ENCODE data around the gene ITGB2.
"Not testable (repeated sequence)": the region's sequence is repeated elsewhere in the genome, so short reads cannot be mapped to it uniquely, and the experiment has no call there.

Gene ITGB2

DNA sequence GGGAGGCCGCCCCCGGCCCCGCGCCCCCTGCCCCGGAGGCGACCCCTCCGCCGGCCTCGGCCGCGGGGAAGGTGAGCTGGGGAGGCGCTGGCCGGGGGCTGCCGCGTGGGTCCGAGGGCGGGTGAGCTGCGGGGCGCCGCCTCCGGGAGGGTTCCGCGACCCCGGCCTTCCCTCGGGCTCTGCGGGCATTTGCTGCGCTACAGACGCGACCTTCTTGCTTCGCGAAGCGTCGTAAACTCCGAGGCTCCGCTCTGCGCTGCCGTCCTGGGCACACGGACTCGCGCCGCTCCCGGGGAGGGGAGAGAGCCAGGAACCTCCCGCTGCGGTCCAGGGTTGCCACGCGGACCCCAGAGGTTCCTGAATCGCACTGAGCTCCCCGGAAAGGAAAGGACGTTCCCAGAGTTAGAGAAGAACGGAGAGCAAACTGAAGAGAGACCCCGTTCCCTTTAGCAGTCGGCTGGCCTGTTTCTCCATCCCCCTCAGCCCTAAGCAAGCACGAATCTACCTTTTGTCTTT, 19.5 kb upstream of the ITGB2 start:
- DNase-seq = no peak

DNA sequence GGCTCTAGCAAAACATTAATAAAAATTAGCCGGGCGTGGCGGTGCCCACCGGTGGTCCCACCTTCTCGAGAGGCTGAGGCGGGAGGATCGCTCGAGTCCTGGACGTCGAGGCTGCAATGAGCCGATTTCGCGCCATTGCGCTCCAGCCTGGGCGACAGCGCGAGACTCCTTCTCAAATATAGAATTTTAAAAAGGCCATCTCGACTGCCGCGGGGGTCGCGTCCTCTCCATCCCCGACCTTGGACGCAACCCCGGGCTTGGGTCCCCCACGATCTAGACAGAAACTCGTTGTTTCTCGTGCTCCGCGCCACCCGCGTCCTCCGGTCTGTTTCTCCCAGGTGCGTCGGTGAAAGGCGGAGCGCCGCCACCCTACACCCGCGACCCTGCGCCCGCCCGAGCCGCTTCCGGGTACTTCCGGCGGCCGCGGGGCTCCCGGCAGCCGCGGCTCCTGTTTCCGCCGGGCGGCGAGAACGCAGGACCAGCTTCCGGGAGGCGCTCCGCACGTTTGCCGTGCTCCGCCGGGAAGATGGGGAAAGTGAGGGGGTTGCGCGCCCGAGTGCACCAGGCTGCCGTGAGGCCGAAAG, 18.9 kb upstream of the ITGB2 start, which contains the start of gene SLX9:
Gene SLX9, plus strand, starts transcription at position 498 of the 584 bp plus-strand sequence. Its CDS starts 29 bp downstream, at position 527.
- DNase-seq = no peak

DNA sequence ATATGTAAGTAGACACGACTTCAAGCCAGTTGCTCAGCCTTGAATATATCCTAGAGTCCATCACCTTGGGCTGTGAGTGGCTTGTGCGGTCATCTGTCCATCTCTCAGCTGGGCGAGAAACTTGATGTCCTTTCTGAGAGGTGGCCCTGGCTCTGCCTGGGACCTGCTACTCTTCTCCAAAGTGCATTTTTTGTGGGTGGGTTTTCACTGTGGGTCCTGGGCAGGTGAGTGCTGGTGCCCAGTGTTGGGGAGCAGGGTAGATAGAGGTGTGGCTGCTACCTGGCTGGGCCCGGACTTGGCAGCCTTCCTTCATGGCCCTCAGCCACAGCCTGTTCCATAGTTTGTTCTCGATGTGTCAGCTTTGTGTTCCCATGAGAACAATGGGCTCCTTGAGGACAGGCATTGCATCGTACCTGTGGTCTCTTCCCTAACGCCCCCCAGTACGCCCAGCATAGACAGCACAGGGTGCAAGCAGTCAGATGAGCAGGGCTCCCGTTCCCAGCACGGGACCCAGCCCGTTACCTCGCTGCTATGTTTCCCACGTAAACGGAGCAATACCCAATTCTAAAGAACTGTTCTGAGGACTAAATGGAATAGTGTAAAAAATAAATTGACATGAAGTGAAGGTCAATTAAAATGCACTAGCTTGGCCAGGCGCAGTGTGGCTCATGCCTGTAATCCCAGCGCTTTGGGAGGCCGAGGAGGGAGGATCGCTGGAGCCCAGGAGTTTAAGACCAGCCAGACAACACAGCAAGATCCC, 18.3 kb upstream of the ITGB2 start:
- no peak for DNase-seq

- DNase-seq = no peak
These were observed 14.8 kb upstream of the ITGB2 start for GRCh38 chr21:44935533-44935927.

- DNase-seq = no peak
These were observed 14.3 kb upstream of the ITGB2 start for GRCh38 chr21:44934797-44935532.

DNA sequence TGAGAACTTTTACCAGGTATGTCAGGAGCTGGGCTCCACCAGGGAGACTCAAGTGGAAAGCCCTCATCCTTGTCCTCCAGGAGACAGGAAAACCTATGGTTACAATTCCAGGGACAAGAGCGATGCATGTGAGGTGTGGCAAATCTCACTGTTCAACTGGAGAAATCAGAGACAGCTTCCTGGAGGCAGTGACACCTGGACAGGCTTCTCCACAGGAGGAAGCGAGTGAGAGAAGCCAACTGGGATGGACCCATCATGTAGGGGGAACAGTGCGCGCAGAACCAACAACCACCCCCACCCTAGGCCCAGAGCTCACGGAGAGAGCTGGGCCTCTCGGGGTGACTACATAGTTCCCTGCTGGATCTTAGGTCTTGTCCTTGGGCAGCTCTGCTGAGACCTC, 13.6 kb upstream of the ITGB2 start:
- DNase-seq = no peak

DNA sequence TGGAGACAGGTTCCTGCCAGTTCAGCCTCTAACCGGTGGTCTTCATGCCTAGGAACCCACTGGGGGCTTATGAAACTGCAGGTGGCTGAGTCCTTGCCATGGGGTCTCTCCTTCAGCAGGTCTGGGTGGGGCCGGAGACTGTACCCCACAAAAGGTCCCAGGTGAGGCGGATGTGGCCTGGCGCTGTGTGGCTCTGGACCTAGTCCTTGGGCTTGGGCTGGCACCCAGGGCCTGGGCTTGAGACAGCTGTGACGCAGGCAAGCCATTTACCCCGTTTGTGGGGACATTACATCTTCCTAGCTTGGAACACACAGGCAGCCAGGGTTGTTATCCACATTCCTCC, 13.2 kb upstream of the ITGB2 start:
- DNase-seq = no peak

- DNase-seq = no peak
These were observed 12.7 kb upstream of the ITGB2 start for GRCh38 chr21:44933199-44933917.

DNA sequence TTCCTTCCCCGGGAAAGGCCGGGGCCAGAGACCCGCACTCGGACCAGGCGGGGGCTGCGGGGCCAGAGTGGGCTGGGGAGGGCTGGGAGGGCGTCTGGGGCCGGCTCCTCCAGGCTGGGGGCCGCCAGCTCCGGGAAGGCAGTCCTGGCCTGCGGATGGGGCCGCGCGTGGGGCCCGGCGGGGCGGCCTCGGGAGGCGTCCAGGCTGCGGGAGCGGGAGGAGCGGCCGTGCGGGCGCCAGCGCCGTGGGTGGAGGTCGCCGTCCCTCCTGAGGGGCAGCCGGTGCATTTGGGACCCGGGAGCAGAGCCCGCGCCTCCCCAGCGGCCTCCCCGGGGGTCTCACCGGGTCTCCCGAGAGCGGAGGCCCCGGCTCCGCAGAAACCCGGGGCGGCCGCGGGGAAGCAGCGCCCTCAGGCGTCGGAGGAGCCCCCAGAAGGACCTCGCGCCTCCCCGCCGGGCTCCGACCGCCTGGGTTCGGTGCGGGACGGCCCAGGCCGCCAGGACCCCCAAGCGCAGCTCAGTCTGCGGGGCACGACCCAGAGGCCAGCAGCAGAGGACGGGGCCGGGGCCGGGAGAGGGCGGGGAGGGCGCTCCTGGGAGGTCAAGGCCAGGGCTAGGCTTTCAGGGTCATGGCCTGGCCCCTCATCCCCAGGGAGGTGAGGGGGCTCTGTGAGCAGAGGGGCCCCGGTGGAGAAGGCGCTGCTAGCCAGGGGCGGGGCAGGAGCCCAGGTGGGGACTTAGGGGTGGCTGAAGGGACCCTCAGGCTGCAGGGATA, 11.9 kb upstream of the ITGB2 start:
- no peak for DNase-seq

DNA sequence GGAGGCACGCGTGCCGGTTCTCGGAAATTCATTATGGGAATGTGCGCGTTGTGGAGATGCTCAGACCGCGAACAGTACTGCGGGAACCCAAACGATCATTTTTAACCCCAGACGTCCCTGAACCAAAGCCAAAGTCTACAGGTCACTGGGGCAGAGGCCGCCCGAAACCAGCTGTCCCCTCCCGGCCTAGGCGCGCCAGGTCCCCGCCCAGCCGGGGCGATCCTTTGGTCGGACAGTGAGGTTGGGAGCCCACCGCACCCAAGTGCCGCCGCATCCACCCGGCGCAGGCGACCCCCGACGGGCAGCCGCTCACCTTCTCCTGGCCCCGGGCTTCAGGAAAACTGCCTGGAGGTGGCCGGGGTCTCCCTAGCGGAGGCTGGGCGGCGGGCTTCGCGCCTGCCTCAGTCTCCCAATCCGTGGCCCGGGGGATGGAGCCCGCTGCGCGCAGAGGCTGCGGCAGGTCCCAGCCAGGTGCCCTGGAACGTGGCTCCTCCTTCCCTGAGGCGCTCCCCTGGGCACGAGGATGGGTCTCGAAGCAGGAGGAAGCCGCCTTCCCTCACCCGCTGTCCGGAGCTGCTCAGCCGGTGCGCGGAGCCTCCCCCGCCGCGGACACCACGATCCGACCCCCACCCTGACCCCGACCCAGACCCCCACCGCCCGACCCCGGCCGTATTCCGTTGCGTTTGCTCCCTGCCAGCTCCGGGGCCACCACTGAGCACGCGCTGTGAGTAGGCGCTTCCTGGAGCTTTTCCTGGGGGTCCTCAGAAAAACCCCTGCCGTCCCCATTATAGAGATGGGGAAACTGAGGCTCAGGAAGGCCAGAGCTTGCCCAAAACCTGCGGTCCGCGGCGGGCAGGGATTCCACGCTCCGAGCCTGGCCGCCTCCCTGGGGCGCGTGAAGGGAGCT, 11.1 kb upstream of the ITGB2 start:
- DNase-seq = no peak

GRCh38 chr21:44931137-44931500, 10.4 kb upstream of the ITGB2 start:
- DNase-seq = no peak

DNA sequence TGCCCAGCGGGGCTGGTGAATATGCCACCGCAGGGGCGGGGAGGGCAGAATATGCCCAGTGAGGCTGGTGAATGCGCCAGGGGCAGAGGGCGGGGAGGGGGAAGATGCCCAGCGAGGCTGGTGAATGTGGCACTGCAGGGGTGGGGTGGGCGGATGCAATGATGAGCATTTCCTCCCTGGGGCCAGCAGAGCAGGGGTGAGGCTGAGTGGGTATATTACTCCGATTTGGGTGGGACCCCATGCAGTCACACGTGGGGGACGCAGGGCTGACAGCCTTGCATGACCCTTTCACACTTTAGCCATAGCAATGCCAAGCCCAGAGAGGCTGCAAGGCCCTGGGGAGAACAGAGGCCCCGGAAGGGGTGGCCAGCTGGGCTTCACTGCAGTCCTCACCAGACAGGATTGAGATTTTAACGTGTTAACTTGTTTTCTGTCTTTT, 9.9 kb upstream of the ITGB2 start:
- DNase-seq = no peak

- DNase-seq = no peak
These were observed 9.3 kb upstream of the ITGB2 start for GRCh38 chr21:44929799-44930542.

DNA sequence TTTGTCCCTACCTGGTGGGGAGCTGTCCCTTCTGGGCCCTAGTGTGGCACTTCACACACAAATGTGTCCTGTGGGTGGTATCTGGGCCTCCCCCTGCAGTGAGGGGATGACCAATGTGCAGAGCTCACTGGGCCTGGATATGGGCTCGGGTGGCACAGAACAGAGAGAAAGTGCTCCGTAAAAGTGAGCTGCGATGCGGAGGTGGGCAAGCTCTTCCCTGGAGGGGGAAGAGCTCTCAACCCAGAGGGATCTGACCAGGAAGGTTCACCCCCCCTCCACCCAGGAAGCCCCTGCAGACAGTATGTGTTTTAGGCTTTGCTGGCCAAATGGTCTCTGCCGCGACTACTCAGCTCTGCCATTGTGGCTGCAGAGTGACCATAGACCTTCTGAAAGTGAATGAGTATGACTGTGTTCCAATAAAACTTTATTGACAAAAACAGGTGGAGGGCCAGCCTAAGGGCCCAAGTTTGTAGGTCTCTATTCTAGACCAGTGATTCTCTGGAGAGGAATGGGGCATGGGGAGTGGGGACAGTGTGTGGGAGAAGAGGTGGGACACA, 8.6 kb upstream of the ITGB2 start:
- DNase-seq = no peak

DNA sequence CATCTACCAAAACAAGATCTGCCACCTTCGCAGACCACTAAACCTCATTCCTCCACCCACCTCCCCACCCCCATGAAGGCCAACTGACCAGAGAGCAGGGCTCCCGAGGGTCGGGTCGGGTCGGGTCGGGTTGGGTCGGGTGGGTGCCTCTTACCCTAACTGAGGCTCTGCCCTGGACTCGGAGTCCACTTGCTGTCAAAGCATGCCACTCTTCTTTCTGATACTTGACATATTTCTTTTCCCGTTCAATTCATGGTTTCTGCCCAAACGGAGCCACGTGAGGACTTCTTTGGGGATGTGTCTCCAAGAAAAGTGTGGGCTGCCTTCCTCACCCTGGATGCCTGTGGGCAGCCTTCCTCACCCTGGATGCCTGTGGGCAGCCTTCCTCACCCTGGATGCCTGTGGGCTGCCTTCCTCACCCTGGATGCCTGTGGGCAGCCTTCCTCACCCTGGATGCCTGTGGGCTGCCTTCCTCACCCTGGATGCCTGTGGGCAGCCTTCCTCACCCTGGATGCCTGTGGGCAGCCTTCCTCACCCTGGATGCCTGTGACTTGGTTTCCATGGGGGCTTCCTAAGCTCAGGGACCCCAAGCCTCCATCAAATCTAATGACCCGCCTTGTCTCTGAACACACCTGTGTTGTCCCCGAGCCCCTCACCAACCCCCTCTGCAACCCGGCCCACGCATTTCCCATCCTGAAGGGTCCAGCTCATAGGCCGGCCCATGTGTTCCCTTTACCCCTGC, 8.0 kb upstream of the ITGB2 start:
- DNase-seq = not testable (repeated sequence)

- no peak for DNase-seq
These were observed 7.1 kb upstream of the ITGB2 start for GRCh38 chr21:44927587-44928461.

DNA sequence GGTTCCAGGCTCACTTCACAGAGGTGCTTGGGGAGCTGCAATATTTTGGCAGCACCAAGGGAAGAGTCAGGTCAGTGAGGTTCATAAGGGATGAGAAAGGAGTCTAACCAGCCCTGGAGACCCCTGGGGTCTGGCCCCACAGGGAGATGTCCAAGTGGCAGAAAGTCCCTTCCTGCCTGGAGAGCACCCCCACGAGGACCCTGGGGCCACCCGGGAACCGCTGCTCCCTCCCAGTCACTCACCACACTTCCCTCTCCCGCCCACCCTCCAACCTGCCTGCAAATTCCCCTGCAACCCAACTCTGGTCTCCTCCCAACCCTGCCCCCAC, 6.5 kb upstream of the ITGB2 start:
- no peak for DNase-seq

- no peak for DNase-seq
These were observed 5.8 kb upstream of the ITGB2 start for GRCh38 chr21:44926331-44927101.

Measured in NCI-H1417 treated with DMSO at 0.1 percent for 48 hours (cell line).